COR-L47 (cell line): ENCODE measurements around the gene AQP6.
A peak's percentile ranks its signal among the peaks of the same experiment; 100 is the strongest.

Source experiments
- DNase-seq: peaks from one replicate; lab custom pipeline; 2025; lab: John Stamatoyannopoulos, UW

AQP6 gene

GRCh38 chr12:50003595-50003994, 30.8 kb downstream of the AQP6 start:
- DNase-seq = no peak

GRCh38 chr12:50004696-50005095, 31.9 kb downstream of the AQP6 start:
- no peak for DNase-seq

GRCh38 chr12:50005175-50005574, 32.4 kb downstream of the AQP6 start:
- DNase-seq = no peak

GRCh38 chr12:50006280-50006679, 33.5 kb downstream of the AQP6 start:
- no peak for DNase-seq

- DNase-seq = no peak
Observed at GRCh38 chr12:50006754-50007442, 34.2 kb downstream of the AQP6 start.

- no peak for DNase-seq
Observed at GRCh38 chr12:50013361-50014147, 40.8 kb downstream of the AQP6 start.

GRCh38 chr12:50014342-50014741, 41.6 kb downstream of the AQP6 start:
- DNase-seq = no peak

GRCh38 chr12:50016501-50017475, 44.0 kb downstream of the AQP6 start:
- DNase-seq = no peak

- DNase-seq = no peak
Observed at GRCh38 chr12:50017641-50018040, 44.9 kb downstream of the AQP6 start.

- DNase-seq = no peak
Observed at GRCh38 chr12:50018154-50018553, 45.4 kb downstream of the AQP6 start.

GRCh38 chr12:50018968-50019367, 46.2 kb downstream of the AQP6 start:
- DNase-seq = no peak

GRCh38 chr12:50019524-50019923, 46.8 kb downstream of the AQP6 start:
- DNase-seq = no peak

GRCh38 chr12:50021031-50021430, 48.3 kb downstream of the AQP6 start:
- no peak for DNase-seq

- DNase-seq = no peak
Observed at GRCh38 chr12:50022903-50023302, 50.2 kb downstream of the AQP6 start.

GRCh38 chr12:50024227-50024626, 51.5 kb downstream of the AQP6 start:
- no peak for DNase-seq

- DNase-seq = no peak
Observed at GRCh38 chr12:50024805-50025186, 52.0 kb downstream of the AQP6 start.

GRCh38 chr12:50025187-50026059, 52.7 kb downstream of the AQP6 start, which contains the start of gene RACGAP1:
Gene RACGAP1 (minus strand): TSS chr12:50025494. CDS start chr12:50016715, 8,779 bp downstream.
- DNase-seq = peak; percentile 99

- no peak for DNase-seq
Observed at GRCh38 chr12:50026691-50027090, 53.9 kb downstream of the AQP6 start.
